Pancreas (tissue), 10 donors: ENCODE measurements around the gene METRN. TPM values are rescaled to one million over a fixed set of nuclear protein-coding genes. Genes with fewer than 3 reads are reported as not detected.

ENCODE experiments used
- ATAC-seq, 4 donors: fragments of 200-7000 bp; cut with Tn5 transposase; one replicate each; pipeline versions ENCODE4 v1.8.0 to v1.9.1; 2020; ENCODE audit warnings: mild to moderate bottlenecking in 4 of 4, moderate library complexity in 4 of 4
- DNase-seq, 6 donors: peaks; one replicate each; pipeline ENCODE4 v3.0.0-alpha.2; 2020
- FAIRE-seq: peaks from 2 replicates; lab custom pipeline; 2012; peaks lifted over from hg19 to GRCh38; lab: Jason Lieb, UNC
- H3K27ac ChIP-seq, 4 donors: fragments of 200-600 bp; sonication (generic); 1 replicate in 3 of 4; 2 replicates in 1 of 4; pipeline versions ENCODE4 v1.5.0 to v1.8.0; 2020
- H3K27me3 ChIP-seq, 4 donors: fragments of 200-600 bp; one replicate each; pipeline ENCODE4 v1.8.0; 2021
- H3K36me3 ChIP-seq, 3 donors: fragments of 200-600 bp; sonication (generic) in 1 of 3; one replicate each; pipeline versions ENCODE4 v1.5.0 to v1.8.0; 2020 to 2021
- H3K4me1 ChIP-seq, 3 donors: fragments of 200-600 bp; one replicate each; pipeline ENCODE4 v1.8.0; 2021
- H3K4me3 ChIP-seq, 4 donors: fragments of 200-600 bp; sonication (generic) in 2 of 4; one replicate each; pipeline versions ENCODE4 v1.5.0 to v1.8.0; 2020 to 2021
- H3K9me3 ChIP-seq, 4 donors: fragments of 200-600 bp; one replicate each; pipeline ENCODE4 v1.8.0; 2021
- WGBS, 2 donors: extraction: QIAGEN DNeasy Blood & Tissue Kit; methylation state at CpG; one replicate each; pipeline ENCODE4 v1.1.7; 2013; 5-methylcytosine and 5-hydroxymethylcytosine counted together
- intact Hi-C, 3 donors: fragments of 100-400 bp; cut with DNase I; formaldehyde crosslinking; loops; one replicate each; pipeline versions ENCODE4 v1.11.1 to v1.14.2; 2022
- polyA plus RNA-seq, 2 donors: library from polyadenylated mRNA; stranded (reverse); fragments of 200-250 nt; gene quantifications; one replicate each; pipeline ENCODE4 v1.2.3, GENCODE V29; 2013
- total RNA-seq, 6 donors: library from RNA; stranded (reverse); fragmentation: NEBNext Ultra II Directional in 4 of 6; extraction: Animal tissue kit (Norgen Biotek cat#: 25700) in 4 of 6; gene quantifications; one replicate each; pipeline versions ENCODE4 v1.2.1 to v1.2.4, GENCODE V29; 2021 to 2023
- TF ChIP-seq, protein P1 (sequence below), 4 donors: fragments of 200-600 bp; sonication (generic) in 3 of 4; IDR thresholded peaks; one replicate each; pipeline versions ENCODE4 v1.5.0 to v1.8.0; 2021; ENCODE audit warnings: antibody characterized with exemption in 4 of 4
- donor health status: healthy with polysubstance abuse.
- donor health status: DM: no; HTN: no; CAD: no; lungs with moderate emphysema.
- donor health status: DM: no; HTN: no; CAD: no.
- donor health status: control.
- donor health status: control.
- donor health status: Bipolar disorder and iron deficiency.
- donor health status: DM: yes; HTN: yes; CAD: no.
- donor health status: DM: no; HTN: no; CAD: no.
- donor health status: DM: no; HTN: no; CAD: no.
- donor health status: DM: yes; HTN: yes; CAD: no.

METRN gene
- total and polyA plus RNA-seq, 8 donors = 27.6 to 82.0 (median 42.2) TPM

DNA sequence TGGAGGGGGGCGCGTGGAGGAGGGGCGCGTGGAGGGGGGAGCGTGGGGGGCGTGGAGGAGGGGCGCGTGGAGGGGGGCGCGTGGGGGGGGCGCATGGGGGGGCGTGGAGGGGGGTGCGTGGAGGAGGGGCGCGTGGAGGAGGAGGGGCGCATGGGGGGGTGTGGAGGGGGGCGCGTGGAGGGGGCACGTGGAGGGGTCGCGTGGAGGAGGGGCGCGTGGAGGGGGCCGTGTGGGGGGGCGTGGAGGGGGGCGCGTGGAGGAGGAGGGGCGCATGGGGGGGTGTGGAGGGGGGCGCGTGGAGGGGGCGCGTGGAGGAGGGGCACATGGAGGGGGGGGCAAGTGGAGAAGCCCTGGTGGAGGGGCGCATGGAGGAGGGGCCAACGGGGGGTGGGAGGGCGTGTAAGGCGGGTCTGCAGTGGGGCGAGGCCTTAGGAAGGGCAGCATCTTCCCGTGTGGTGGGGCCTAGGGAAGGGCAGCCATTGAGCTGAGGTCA, 52.9 kb downstream of the METRN start:
- Histone ChIP-seq H3K36me3 (no peaks in the 10 kb centered on the region), H3K27me3 (no peaks in the 10 kb centered on the region), H3K4me3 (no peak overlapping the region), H3K4me1 (no peaks in the 10 kb centered on the region), H3K9me3 (no peaks in the 10 kb centered on the region), H3K27ac (no peak overlapping the region)
- intact Hi-C loops = no loop called here
- FAIRE-seq (no peak), DNase-seq (no peak), ATAC-seq (no peak)
- 46 to 53% methylated on average over 8 to 15 of the region's 38 CpGs for WGBS, 2 donors
- TF ChIP-seq, protein P1, sequence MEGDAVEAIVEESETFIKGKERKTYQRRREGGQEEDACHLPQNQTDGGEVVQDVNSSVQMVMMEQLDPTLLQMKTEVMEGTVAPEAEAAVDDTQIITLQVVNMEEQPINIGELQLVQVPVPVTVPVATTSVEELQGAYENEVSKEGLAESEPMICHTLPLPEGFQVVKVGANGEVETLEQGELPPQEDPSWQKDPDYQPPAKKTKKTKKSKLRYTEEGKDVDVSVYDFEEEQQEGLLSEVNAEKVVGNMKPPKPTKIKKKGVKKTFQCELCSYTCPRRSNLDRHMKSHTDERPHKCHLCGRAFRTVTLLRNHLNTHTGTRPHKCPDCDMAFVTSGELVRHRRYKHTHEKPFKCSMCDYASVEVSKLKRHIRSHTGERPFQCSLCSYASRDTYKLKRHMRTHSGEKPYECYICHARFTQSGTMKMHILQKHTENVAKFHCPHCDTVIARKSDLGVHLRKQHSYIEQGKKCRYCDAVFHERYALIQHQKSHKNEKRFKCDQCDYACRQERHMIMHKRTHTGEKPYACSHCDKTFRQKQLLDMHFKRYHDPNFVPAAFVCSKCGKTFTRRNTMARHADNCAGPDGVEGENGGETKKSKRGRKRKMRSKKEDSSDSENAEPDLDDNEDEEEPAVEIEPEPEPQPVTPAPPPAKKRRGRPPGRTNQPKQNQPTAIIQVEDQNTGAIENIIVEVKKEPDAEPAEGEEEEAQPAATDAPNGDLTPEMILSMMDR (IDR thresholded peaks at IDR 0.05) = no peak

DNA sequence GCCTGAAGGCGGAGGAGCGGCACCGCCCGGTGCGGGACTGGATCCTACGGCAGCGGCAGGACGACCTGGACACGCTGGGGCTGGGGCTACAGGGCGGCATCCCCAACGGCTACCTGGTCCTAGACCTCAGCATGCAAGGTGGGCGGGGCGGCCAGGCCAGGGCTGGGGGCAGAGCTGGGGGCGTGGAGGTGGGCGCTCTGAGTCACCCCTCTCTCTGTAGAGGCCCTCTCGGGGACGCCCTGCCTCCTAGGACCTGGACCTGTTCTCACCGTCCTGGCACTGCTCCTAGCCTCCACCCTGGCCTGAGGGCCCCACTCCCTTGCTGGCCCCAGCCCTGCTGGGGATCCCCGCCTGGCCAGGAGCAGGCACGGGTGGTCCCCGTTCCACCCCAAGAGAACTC, 53.5 kb downstream of the METRN start:
- intact Hi-C loops = no loop called here
- H3K4me3 ChIP-seq = no peak overlapping the region
- ATAC-seq (no peak), FAIRE-seq (no peak), DNase-seq (peak in 2 of 6 donors; percentile 26 to 81)
- WGBS, 2 donors = 48 to 73% methylated on average over 21 of the region's 21 CpGs
- no peaks in the 10 kb centered on the region for H3K36me3 ChIP-seq
- no peak overlapping the region for H3K27ac ChIP-seq
- H3K27me3 ChIP-seq = no peaks in the 10 kb centered on the region
- TF ChIP-seq, protein P1 (IDR thresholded peaks at IDR 0.05) = no peak
- no peaks in the 10 kb centered on the region for H3K4me1 ChIP-seq
- H3K9me3 ChIP-seq = no peaks in the 10 kb centered on the region

Other genes with a start within 250 kb of the METRN start
- gene CAPN15, start 187.4 kb upstream of the METRN start, total RNA-seq = 10 to 100 TPM; 25.4 to 53.6 (median 37.2) TPM
- 10 to 100 TPM; 48.3 to 75.7 TPM for gene CAPN15, start 187.4 kb upstream of the METRN start, polyA plus RNA-seq
- gene PRR35, start 154.7 kb upstream of the METRN start, total RNA-seq = 1 to 10 TPM in 1 of 6 donors, under 1 TPM in 5; 0.09 to 1.0 (median 0.70) TPM
- under 1 TPM; 0.38 to 0.72 TPM for gene PRR35, start 154.7 kb upstream of the METRN start, polyA plus RNA-seq
- gene NHLRC4, start 148.1 kb upstream of the METRN start, total RNA-seq = under 1 TPM in 4 of 6 donors, not detected in 2; 0.08 to 0.28 (median 0.14) TPM
- under 1 TPM; 0.05 to 0.27 TPM for gene NHLRC4, start 148.1 kb upstream of the METRN start, polyA plus RNA-seq
- 10 to 100 TPM; 29.7 to 48.4 (median 40.0) TPM for gene PIGQ, start 145.2 kb upstream of the METRN start, total RNA-seq
- gene PIGQ, start 145.2 kb upstream of the METRN start, polyA plus RNA-seq = 100 to 1,000 TPM in 1 of 2 donors, 10 to 100 TPM in 1; 79.5 to 165 TPM
- gene RAB40C, start 125.1 kb upstream of the METRN start, total RNA-seq = 10 to 100 TPM; 19.4 to 42.4 (median 30.6) TPM
- gene RAB40C, start 125.1 kb upstream of the METRN start, polyA plus RNA-seq = 10 to 100 TPM; 47.0 to 71.4 TPM
- gene WFIKKN1, start 84.1 kb upstream of the METRN start, total RNA-seq = 1 to 10 TPM in 3 of 6 donors, under 1 TPM in 3; 0.75 to 2.0 (median 1.2) TPM
- 10 to 100 TPM in 1 of 2 donors, 1 to 10 TPM in 1; 2.6 to 13.8 TPM for gene WFIKKN1, start 84.1 kb upstream of the METRN start, polyA plus RNA-seq
- gene METTL26, start 78.8 kb upstream of the METRN start, total RNA-seq = 10 to 100 TPM; 18.8 to 32.3 (median 24.4) TPM
- gene METTL26, start 78.8 kb upstream of the METRN start, polyA plus RNA-seq = 100 to 1,000 TPM in 1 of 2 donors, 10 to 100 TPM in 1; 87.6 to 130 TPM
- 10 to 100 TPM; 19.0 to 33.9 (median 21.9) TPM for gene MCRIP2, start 73.3 kb upstream of the METRN start, total RNA-seq
- 10 to 100 TPM; 65.1 to 89.3 TPM for gene MCRIP2, start 73.3 kb upstream of the METRN start, polyA plus RNA-seq
- gene WDR90, start 65.8 kb upstream of the METRN start, total RNA-seq = 10 to 100 TPM; 14.7 to 23.4 (median 19.3) TPM
- gene WDR90, start 65.8 kb upstream of the METRN start, polyA plus RNA-seq = 10 to 100 TPM; 85.5 to 91.3 TPM
- gene RHOT2, start 47.0 kb upstream of the METRN start, total RNA-seq = 10 to 100 TPM; 33.5 to 66.2 (median 45.6) TPM
- gene RHOT2, start 47.0 kb upstream of the METRN start, polyA plus RNA-seq = 100 to 1,000 TPM; 260 to 265 TPM
- 1 to 10 TPM in 1 of 6 donors, under 1 TPM in 5; 0.28 to 1.0 (median 0.84) TPM for gene RHBDL1, start 39.4 kb upstream of the METRN start, total RNA-seq
- gene RHBDL1, start 39.4 kb upstream of the METRN start, polyA plus RNA-seq = 1 to 10 TPM; 2.3 to 5.1 TPM
- 10 to 100 TPM; 40.1 to 66.1 (median 56.0) TPM for gene STUB1, start 34.7 kb upstream of the METRN start, total RNA-seq
- 100 to 1,000 TPM in 1 of 2 donors, 10 to 100 TPM in 1; 89.5 to 130 TPM for gene STUB1, start 34.7 kb upstream of the METRN start, polyA plus RNA-seq
- 10 to 100 TPM; 25.0 to 40.3 (median 30.9) TPM for gene JMJD8, start 30.8 kb upstream of the METRN start, total RNA-seq
- gene JMJD8, start 30.8 kb upstream of the METRN start, polyA plus RNA-seq = 10 to 100 TPM; 47.4 to 50.2 TPM
- gene WDR24, start 24.7 kb upstream of the METRN start, total RNA-seq = 1 to 10 TPM; 3.5 to 7.5 (median 5.2) TPM
- 1 to 10 TPM; 7.9 to 8.7 TPM for gene WDR24, start 24.7 kb upstream of the METRN start, polyA plus RNA-seq
- 1 to 10 TPM in 4 of 6 donors, under 1 TPM in 2; 0.60 to 2.8 (median 1.7) TPM for gene FBXL16, start 9.3 kb upstream of the METRN start, total RNA-seq
- 10 to 100 TPM in 1 of 2 donors, 1 to 10 TPM in 1; 4.8 to 17.7 TPM for gene FBXL16, start 9.3 kb upstream of the METRN start, polyA plus RNA-seq
- gene ANTKMT, start 6.0 kb downstream of the METRN start, total RNA-seq = 10 to 100 TPM; 12.2 to 25.5 (median 20.1) TPM
- 10 to 100 TPM; 35.2 to 41.7 TPM for gene ANTKMT, start 6.0 kb downstream of the METRN start, polyA plus RNA-seq
- gene CCDC78, start 11.3 kb downstream of the METRN start, total RNA-seq = under 1 TPM; 0.16 to 0.95 (median 0.25) TPM
- gene CCDC78, start 11.3 kb downstream of the METRN start, polyA plus RNA-seq = 1 to 10 TPM; 2.1 to 7.7 TPM
- gene HAGHL, start 12.0 kb downstream of the METRN start, total RNA-seq = 1 to 10 TPM in 4 of 6 donors, under 1 TPM in 2; 0.47 to 4.6 (median 1.1) TPM
- 10 to 100 TPM in 1 of 2 donors, 1 to 10 TPM in 1; 6.4 to 17.5 TPM for gene HAGHL, start 12.0 kb downstream of the METRN start, polyA plus RNA-seq
- gene CIAO3, start 25.9 kb downstream of the METRN start, total RNA-seq = 10 to 100 TPM; 11.1 to 25.4 (median 14.1) TPM
- 10 to 100 TPM; 40.2 to 72.9 TPM for gene CIAO3, start 25.9 kb downstream of the METRN start, polyA plus RNA-seq
- gene MSLN, start 45.6 kb downstream of the METRN start, total RNA-seq = 1 to 10 TPM in 2 of 6 donors, under 1 TPM in 3, not detected in 1; 0.35 to 2.4 (median 0.90) TPM
- gene MSLN, start 45.6 kb downstream of the METRN start, polyA plus RNA-seq = 1 to 10 TPM in 1 of 2 donors, under 1 TPM in 1; 0.96 to 4.6 TPM
- gene RPUSD1, start 73.3 kb downstream of the METRN start, total RNA-seq = 10 to 100 TPM in 2 of 6 donors, 1 to 10 TPM in 4; 6.2 to 11.1 (median 8.6) TPM
- gene RPUSD1, start 73.3 kb downstream of the METRN start, polyA plus RNA-seq = 10 to 100 TPM; 17.7 to 21.1 TPM
- gene CHTF18, start 73.5 kb downstream of the METRN start, total RNA-seq = 10 to 100 TPM in 1 of 6 donors, 1 to 10 TPM in 5; 5.4 to 11.0 (median 6.5) TPM
- 10 to 100 TPM; 30.4 to 61.6 TPM for gene CHTF18, start 73.5 kb downstream of the METRN start, polyA plus RNA-seq
- not detected for gene GNG13, start 85.6 kb downstream of the METRN start, total RNA-seq
- not detected for gene GNG13, start 85.6 kb downstream of the METRN start, polyA plus RNA-seq